KOPT-K1 (cell line): ENCODE results near the gene CXorf49B.
"Not testable (repeated sequence)": the region's sequence is repeated elsewhere in the genome, so short reads cannot be mapped to it uniquely, and the experiment has no call there.

Source experiments
- H3K27ac ChIP-seq: fragments of 200-600 bp; sonication (generic); 2 replicates; pipeline ENCODE4 v1.5.1; 2016; ENCODE audit warnings: antibody characterized with exemption, mild to moderate bottlenecking, low read depth, low read length; ENCODE audit not compliant: poor library complexity, severe bottlenecking
- H3K36me3 ChIP-seq: fragments of 200-600 bp; sonication (generic); 2 replicates; pipeline ENCODE4 v1.5.1; 2017; ENCODE audit warnings: antibody characterized with exemption, mild to moderate bottlenecking, low read length, moderate library complexity; ENCODE audit not compliant: insufficient read depth
- H3K9me3 ChIP-seq: fragments of 200-600 bp; sonication (generic); 2 replicates; pipeline ENCODE4 v1.5.1; 2017; ENCODE audit warnings: antibody characterized with exemption, low read length, mild to moderate bottlenecking; ENCODE audit not compliant: insufficient read depth, poor library complexity, severe bottlenecking

CXorf49B gene

GRCh38 chrX:71763049-71763448 is at the start of gene CXorf49B:
CXorf49B (plus strand) TSS chrX:71763349; CDS start chrX:71763424, 75 bp downstream.
- not testable (repeated sequence) for H3K9me3 ChIP-seq, H3K27ac ChIP-seq, H3K36me3 ChIP-seq

- H3K27ac ChIP-seq, H3K9me3 ChIP-seq: not testable (repeated sequence)
Observed at GRCh38 chrX:71714064-71714463, 49.1 kb upstream of the CXorf49B start.

GRCh38 chrX:71715551-71715950 is 47.6 kb upstream of the CXorf49B start:
- H3K9me3 ChIP-seq, H3K36me3 ChIP-seq, H3K27ac ChIP-seq: not testable (repeated sequence)

More at GRCh38 chrX:71714064-71714463, 49.1 kb upstream of the CXorf49B start:
- H3K36me3 ChIP-seq = not testable (repeated sequence)

- not testable (repeated sequence) for H3K36me3 ChIP-seq, H3K27ac ChIP-seq, H3K9me3 ChIP-seq
Observed at GRCh38 chrX:71716323-71716722, 46.8 kb upstream of the CXorf49B start.

- not testable (repeated sequence) for H3K9me3 ChIP-seq, H3K27ac ChIP-seq, H3K36me3 ChIP-seq
Observed at GRCh38 chrX:71718185-71718584, 45.0 kb upstream of the CXorf49B start, which contains the start of gene CXorf49. CXorf49 (minus strand) TSS chrX:71718285; CDS start chrX:71718151, 134 bp downstream.

GRCh38 chrX:71719195-71719594 is 44.0 kb upstream of the CXorf49B start:
- H3K27ac ChIP-seq, H3K9me3 ChIP-seq, H3K36me3 ChIP-seq: not testable (repeated sequence)

GRCh38 chrX:71720289-71720886 is 42.8 kb upstream of the CXorf49B start:
- H3K27ac ChIP-seq, H3K9me3 ChIP-seq, H3K36me3 ChIP-seq: not testable (repeated sequence)

GRCh38 chrX:71760688-71761281 is 2.4 kb upstream of the CXorf49B start:
- not testable (repeated sequence) for H3K36me3 ChIP-seq, H3K27ac ChIP-seq, H3K9me3 ChIP-seq

- not testable (repeated sequence) for H3K36me3 ChIP-seq, H3K27ac ChIP-seq, H3K9me3 ChIP-seq
Observed at GRCh38 chrX:71764832-71765231, 1.7 kb downstream of the CXorf49B start.

GRCh38 chrX:71765613-71766012 is 2.5 kb downstream of the CXorf49B start:
- not testable (repeated sequence) for H3K36me3 ChIP-seq, H3K27ac ChIP-seq, H3K9me3 ChIP-seq

- not testable (repeated sequence) for H3K27ac ChIP-seq, H3K36me3 ChIP-seq, H3K9me3 ChIP-seq
Observed at GRCh38 chrX:71767134-71767533, 4.0 kb downstream of the CXorf49B start.

- H3K36me3 ChIP-seq, H3K27ac ChIP-seq, H3K9me3 ChIP-seq: not testable (repeated sequence)
Observed at GRCh38 chrX:71778322-71778721, 15.2 kb downstream of the CXorf49B start.

GRCh38 chrX:71782225-71782949 is 19.2 kb downstream of the CXorf49B start:
- not testable (repeated sequence) for H3K36me3 ChIP-seq, H3K9me3 ChIP-seq, H3K27ac ChIP-seq

GRCh38 chrX:71782950-71783299 is 19.8 kb downstream of the CXorf49B start:
- not testable (repeated sequence) for H3K9me3 ChIP-seq, H3K36me3 ChIP-seq, H3K27ac ChIP-seq

- H3K9me3 ChIP-seq, H3K27ac ChIP-seq, H3K36me3 ChIP-seq: not testable (repeated sequence)
Observed at GRCh38 chrX:71783569-71784347, 20.6 kb downstream of the CXorf49B start.
